Lower leg skin (tissue), 3 donors: ENCODE data around the gene RPS19.

Experiments used
- POLR2A ChIP-seq, 2 donors: fragments of 450-650 bp; IDR thresholded peaks; one replicate each; pipeline ENCODE4 v1.6.1; 2016 to 2017; ENCODE audit warnings: antibody characterized with exemption in 2 of 2, mild to moderate bottlenecking in 1 of 2, moderate library complexity in 1 of 2
- TF ChIP-seq, protein P1 (sequence below), 3 donors: fragments of 450-650 bp; IDR thresholded peaks; one replicate each; pipeline ENCODE4 v1.5.1; 2016; ENCODE audit warnings: antibody characterized with exemption in 3 of 3, mild to moderate bottlenecking in 3 of 3, moderate library complexity in 2 of 3

DNA sequence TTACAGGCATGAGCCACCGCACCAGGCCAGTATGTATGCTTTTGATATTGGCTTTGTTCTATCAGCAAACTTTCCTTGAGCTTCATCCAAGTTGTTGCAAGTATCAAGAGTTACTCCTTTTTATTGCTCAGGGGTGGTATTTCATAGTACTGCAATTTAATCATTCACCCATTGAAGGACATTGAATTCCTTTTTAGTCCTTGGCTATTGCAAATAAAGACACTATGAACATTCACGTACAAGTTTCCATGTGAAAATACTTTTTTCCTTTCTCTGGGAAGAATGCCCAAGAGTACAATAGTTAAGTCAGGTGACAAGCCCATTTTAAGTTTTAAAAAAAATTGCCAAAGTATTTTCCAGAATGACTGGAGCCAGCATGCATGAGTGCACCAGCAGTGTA lies 43.3 kb upstream of the RPS19 start:
- TF ChIP-seq, protein P1, sequence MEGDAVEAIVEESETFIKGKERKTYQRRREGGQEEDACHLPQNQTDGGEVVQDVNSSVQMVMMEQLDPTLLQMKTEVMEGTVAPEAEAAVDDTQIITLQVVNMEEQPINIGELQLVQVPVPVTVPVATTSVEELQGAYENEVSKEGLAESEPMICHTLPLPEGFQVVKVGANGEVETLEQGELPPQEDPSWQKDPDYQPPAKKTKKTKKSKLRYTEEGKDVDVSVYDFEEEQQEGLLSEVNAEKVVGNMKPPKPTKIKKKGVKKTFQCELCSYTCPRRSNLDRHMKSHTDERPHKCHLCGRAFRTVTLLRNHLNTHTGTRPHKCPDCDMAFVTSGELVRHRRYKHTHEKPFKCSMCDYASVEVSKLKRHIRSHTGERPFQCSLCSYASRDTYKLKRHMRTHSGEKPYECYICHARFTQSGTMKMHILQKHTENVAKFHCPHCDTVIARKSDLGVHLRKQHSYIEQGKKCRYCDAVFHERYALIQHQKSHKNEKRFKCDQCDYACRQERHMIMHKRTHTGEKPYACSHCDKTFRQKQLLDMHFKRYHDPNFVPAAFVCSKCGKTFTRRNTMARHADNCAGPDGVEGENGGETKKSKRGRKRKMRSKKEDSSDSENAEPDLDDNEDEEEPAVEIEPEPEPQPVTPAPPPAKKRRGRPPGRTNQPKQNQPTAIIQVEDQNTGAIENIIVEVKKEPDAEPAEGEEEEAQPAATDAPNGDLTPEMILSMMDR (IDR thresholded peaks at IDR 0.05): no peak
- no peak for TF ChIP-seq POLR2A (IDR thresholded peaks at IDR 0.05)
